H1 (cell line): ENCODE measurements around the gene ACAT2. TPM values are rescaled to one million over a fixed set of nuclear protein-coding genes. Genes with fewer than 3 reads are reported as not detected.

ENCODE experiments used
- CTCF ChIA-PET: fragments of 300-600 bp; sonication (Branson Sonifier 250); formaldehyde crosslinking; loops from one replicate; lab custom pipeline; 2021; ENCODE audit not compliant: partially characterized antibody; lab: Charles Lee
- POLR2A ChIA-PET: fragments of 300-600 bp; sonication (Branson Sonifier 250); formaldehyde crosslinking; loops from one replicate; lab custom pipeline; 2021; ENCODE audit warnings: inconsistent platforms; ENCODE audit not compliant: partially characterized antibody; lab: Charles Lee
- DNase-seq, 2 experiments: peaks; one replicate each; pipeline versions ENCODE4 v3.0.0 to v3.0.0-alpha.2; 2010 to 2022; ENCODE audit warnings: low spot score in 2 of 2, low read depth in 1 of 2, mixed read lengths in 1 of 2
- FAIRE-seq: peaks from 2 replicates; lab custom pipeline; 2011; peaks lifted over from hg19 to GRCh38; lab: Jason Lieb, UNC
- H2AFZ ChIP-seq: 2 replicates; pipeline ENCODE4 v1.8.1; 2012; ENCODE audit warnings: low read length, inconsistent platforms
- H2AK5ac ChIP-seq: 2 replicates; pipeline ENCODE4 v1.6.1; 2013; ENCODE audit warnings: low read depth, low read length
- H2BK120ac ChIP-seq: replicated peaks from 2 replicates; pipeline ENCODE3; 2013; ENCODE audit warnings: low read depth, low read length, inconsistent platforms
- H2BK12ac ChIP-seq: 2 replicates; pipeline ENCODE4 v1.6.1; 2013; ENCODE audit warnings: low read depth, low read length
- H2BK15ac ChIP-seq: 2 replicates; pipeline ENCODE4 v1.6.1; 2013; ENCODE audit warnings: low read length
- H2BK20ac ChIP-seq: 2 replicates; pipeline ENCODE4 v1.6.1; 2013; ENCODE audit warnings: low read length
- H2BK5ac ChIP-seq: 2 replicates; pipeline ENCODE4 v1.6.1; 2013; ENCODE audit warnings: low read depth, low read length
- H3K14ac ChIP-seq: 2 replicates; pipeline ENCODE4 v1.6.1; 2013; ENCODE audit warnings: inconsistent platforms; ENCODE audit not compliant: insufficient read length
- H3K18ac ChIP-seq: 2 replicates; pipeline ENCODE4 v1.6.1; 2013; ENCODE audit warnings: low read length; ENCODE audit errors: extremely low read depth
- H3K23ac ChIP-seq: 2 replicates; pipeline ENCODE4 v1.6.1; 2013; ENCODE audit warnings: inconsistent platforms; ENCODE audit not compliant: insufficient read length
- H3K23me2 ChIP-seq: 2 replicates; pipeline ENCODE4 v1.6.1; 2013; ENCODE audit warnings: low read depth, low read length
- H3K27ac ChIP-seq: 2 replicates; pipeline ENCODE4 v1.6.1; 2011; ENCODE audit warnings: low read depth, low read length, inconsistent platforms
- H3K27me3 ChIP-seq, 4 experiments: replicated peaks in 1 of 4; 1 replicate in 1 of 4; 2 replicates in 3 of 4; pipeline versions ENCODE4 v1.6.1 to v1.8.1; 2011 to 2013; ENCODE audit warnings: low read length in 3 of 4, mild to moderate bottlenecking in 3 of 4, inconsistent platforms in 2 of 4, mixed read lengths in 2 of 4, moderate library complexity in 1 of 4; ENCODE audit not compliant: control insufficient read depth in 3 of 4, insufficient read depth in 3 of 4; ENCODE audit errors: extremely low read depth in 1 of 4
- H3K36me3 ChIP-seq, 4 experiments: 2 replicates each; pipeline versions ENCODE4 v1.6.1 to v1.8.1; 2011 to 2013; ENCODE audit warnings: mild to moderate bottlenecking in 4 of 4, low read length in 3 of 4, moderate library complexity in 2 of 4, control low read depth in 1 of 4, inconsistent platforms in 1 of 4; ENCODE audit not compliant: insufficient read depth in 4 of 4, control insufficient read depth in 2 of 4
- H3K4ac ChIP-seq: replicated peaks from 2 replicates; pipeline ENCODE3; 2013; ENCODE audit warnings: low read length, low read depth, mixed read lengths, inconsistent platforms; ENCODE audit not compliant: insufficient read length
- H3K4me1 ChIP-seq, 4 experiments: replicated peaks in 1 of 4; 1 replicate in 1 of 4; 2 replicates in 3 of 4; pipeline versions ENCODE4 v1.6.1 to v1.8.1; 2011 to 2013; ENCODE audit warnings: low read length in 3 of 4, inconsistent platforms in 2 of 4, mixed read lengths in 1 of 4; ENCODE audit not compliant: insufficient read depth in 4 of 4, control insufficient read depth in 3 of 4
- H3K4me2 ChIP-seq, 2 experiments: 2 replicates each; pipeline versions ENCODE4 v1.6.1 to v1.8.1; 2011 to 2013; ENCODE audit warnings: low read depth in 2 of 2, low read length in 2 of 2, control low read depth in 1 of 2, inconsistent platforms in 1 of 2, mild to moderate bottlenecking in 1 of 2; ENCODE audit not compliant: insufficient read depth in 1 of 2
- H3K4me3 ChIP-seq, 4 experiments: fragments of 200-600, 300-600 bp in 1 of 4; sonication (generic), shearing (Covaris generic), sonication (Bioruptor Twin) in 1 of 4; 2 replicates each; pipeline versions ENCODE4 v1.5.1 to v1.8.1; 2011 to 2016; ENCODE audit warnings: low read length in 4 of 4, low read depth in 3 of 4, control low read depth in 2 of 4, inconsistent platforms in 2 of 4, mild to moderate bottlenecking in 2 of 4, mixed read lengths in 1 of 4, moderate library complexity in 1 of 4; ENCODE audit not compliant: insufficient read depth in 2 of 4; ENCODE audit errors: extremely low read depth in 1 of 4
- H3K56ac ChIP-seq: replicated peaks from 2 replicates; pipeline ENCODE3; 2013; ENCODE audit warnings: low read depth, mild to moderate bottlenecking, mixed read lengths, low read length, inconsistent platforms; ENCODE audit not compliant: insufficient read length
- H3K79me1 ChIP-seq: 2 replicates; pipeline ENCODE4 v1.6.1; 2013; ENCODE audit warnings: low read depth, low read length, control low read depth
- H3K79me2 ChIP-seq, 2 experiments: 2 replicates each; pipeline versions ENCODE4 v1.6.1 to v1.8.1; 2012 to 2013; ENCODE audit warnings: low read length in 2 of 2, mild to moderate bottlenecking in 2 of 2, inconsistent platforms in 1 of 2; ENCODE audit not compliant: insufficient read depth in 2 of 2, control insufficient read depth in 1 of 2
- H3K9ac ChIP-seq, 4 experiments: replicated peaks in 1 of 4; 1 replicate in 1 of 4; 2 replicates in 3 of 4; pipeline versions ENCODE4 v1.6.1 to v1.8.1; 2011 to 2013; ENCODE audit warnings: low read depth in 3 of 4, low read length in 3 of 4, control low read depth in 2 of 4, mild to moderate bottlenecking in 2 of 4, moderate library complexity in 2 of 4, inconsistent platforms in 1 of 4; ENCODE audit errors: extremely low read depth in 1 of 4
- H3K9me3 ChIP-seq, 2 experiments: 2 replicates each; pipeline versions ENCODE4 v1.6.1 to v1.8.1; 2012 to 2013; ENCODE audit warnings: mild to moderate bottlenecking in 2 of 2, moderate library complexity in 2 of 2, control low read depth in 1 of 2, inconsistent platforms in 1 of 2, low read depth in 1 of 2, low read length in 1 of 2, mixed read lengths in 1 of 2; ENCODE audit not compliant: insufficient read depth in 2 of 2
- H4K20me1 ChIP-seq, 2 experiments: replicated peaks in 1 of 2; 2 replicates each; pipeline versions ENCODE3 to v1.8.1; 2011 to 2013; ENCODE audit warnings: inconsistent platforms in 2 of 2, low read length in 2 of 2, mild to moderate bottlenecking in 1 of 2; ENCODE audit not compliant: insufficient read depth in 2 of 2, control insufficient read depth in 1 of 2
- H4K5ac ChIP-seq: 2 replicates; pipeline ENCODE4 v1.6.1; 2013; ENCODE audit warnings: low read length, low read depth, mixed read lengths, inconsistent platforms; ENCODE audit not compliant: insufficient read length
- H4K8ac ChIP-seq: 2 replicates; pipeline ENCODE4 v1.8.0; 2013; ENCODE audit warnings: mild to moderate bottlenecking, moderate library complexity, low read length, inconsistent platforms; ENCODE audit not compliant: insufficient read depth; ENCODE audit errors: extremely low read depth
- H4K91ac ChIP-seq: replicated peaks from 2 replicates; pipeline ENCODE3; 2013; ENCODE audit warnings: low read length, mixed read lengths, inconsistent platforms; ENCODE audit not compliant: insufficient read length
- ASH2L ChIP-seq: fragments of 200-600, 300-600 bp; sonication (generic); IDR thresholded peaks from one replicate; pipeline ENCODE4 v1.7.1; 2017; ENCODE audit warnings: low read length
- CHD1 ChIP-seq: IDR thresholded peaks from 2 replicates; pipeline ENCODE4 v1.6.1; 2012; ENCODE audit warnings: low read depth, low read length, improper control_type of control experiment
- JUN ChIP-seq: IDR thresholded peaks from 2 replicates; pipeline ENCODE4 v1.6.1; 2011; ENCODE audit warnings: low read depth, mild to moderate bottlenecking, improper control_type of control experiment, low read length
- PHF8 ChIP-seq: fragments of 200-600 bp; sonication (generic); conservative IDR thresholded peaks from 2 replicates; pipeline ENCODE4 v1.7.1; 2012; ENCODE audit warnings: low read depth, mild to moderate bottlenecking, inconsistent platforms, low read length, moderate library complexity
- POLR2A ChIP-seq, 2 experiments: IDR thresholded peaks; 1 replicate in 1 of 2; 2 replicates in 1 of 2; pipeline ENCODE4 v1.6.1; 2011; ENCODE audit warnings: low read depth in 2 of 2, low read length in 2 of 2, mild to moderate bottlenecking in 2 of 2; ENCODE audit errors: control extremely low read depth in 1 of 2
- RXRA ChIP-seq: IDR thresholded peaks from 2 replicates; pipeline ENCODE4 v1.6.1; 2011; ENCODE audit warnings: low read depth, mild to moderate bottlenecking, low read length, moderate library complexity; ENCODE audit not compliant: insufficient read depth
- SRF ChIP-seq: IDR thresholded peaks from 2 replicates; pipeline ENCODE4 v1.6.1; 2011; ENCODE audit warnings: mild to moderate bottlenecking, low read depth, low read length, moderate library complexity
- TAF7 ChIP-seq: optimal IDR thresholded peaks from 2 replicates; pipeline ENCODE3; 2011; ENCODE audit warnings: low read depth, mild to moderate bottlenecking, inconsistent platforms, low read length, moderate library complexity, borderline replicate concordance
- YY1 ChIP-seq: IDR thresholded peaks from 2 replicates; pipeline ENCODE4 v1.6.1; 2011; ENCODE audit warnings: low read depth, mild to moderate bottlenecking, low read length
- WGBS, 2 experiments: shearing (Covaris generic) in 1 of 2; methylation state at CpG; one replicate each; pipeline versions ENCODE4 v1.1.6 to v1.1.7; 2013 to 2015; ENCODE audit warnings: low lambda C conversion rate in 2 of 2, mixed read lengths in 2 of 2, inconsistent platforms in 1 of 2, low coverage in 1 of 2, missing lambda C conversion rate in 1 of 2; ENCODE audit not compliant: insufficient replicate concordance in 2 of 2, insufficient coverage in 1 of 2, insufficient read length in 1 of 2; ENCODE audit errors: extremely low coverage in 1 of 2, missing lambda C conversion rate in 1 of 2; 5-methylcytosine and 5-hydroxymethylcytosine counted together
- polyA plus RNA-seq, 7 experiments: library from polyadenylated mRNA; depleted of rRNA in 3 of 7; stranded (reverse) in 5 of 7; unstranded in 2 of 7; fragments of >200 nt in 5 of 7; fragments of 200-250 nt in 2 of 7; gene quantifications; 1 replicate in 5 of 7; 2 replicates in 1 of 7; 4 replicates in 1 of 7; pipeline versions ENCODE4 v1.2.1 to v1.2.3, GENCODE V29; 2011 to 2013; ENCODE audit warnings: missing spikeins in 2 of 7, mixed read lengths in 2 of 7
- total RNA-seq: library from RNA; stranded (reverse); fragmentation: NEBNext Ultra II Directional; extraction: Animal tissue kit (Norgen Biotek cat#: 25700); gene quantifications from 2 replicates; pipeline ENCODE4 v1.2.1, GENCODE V29; 2021

Gene ACAT2
- total and polyA plus RNA-seq, 2 of the 8 experiments (the other 6 are each of a cell fraction or from before 2014, with no cell fraction given): 61.6 to 166 TPM

DNA sequence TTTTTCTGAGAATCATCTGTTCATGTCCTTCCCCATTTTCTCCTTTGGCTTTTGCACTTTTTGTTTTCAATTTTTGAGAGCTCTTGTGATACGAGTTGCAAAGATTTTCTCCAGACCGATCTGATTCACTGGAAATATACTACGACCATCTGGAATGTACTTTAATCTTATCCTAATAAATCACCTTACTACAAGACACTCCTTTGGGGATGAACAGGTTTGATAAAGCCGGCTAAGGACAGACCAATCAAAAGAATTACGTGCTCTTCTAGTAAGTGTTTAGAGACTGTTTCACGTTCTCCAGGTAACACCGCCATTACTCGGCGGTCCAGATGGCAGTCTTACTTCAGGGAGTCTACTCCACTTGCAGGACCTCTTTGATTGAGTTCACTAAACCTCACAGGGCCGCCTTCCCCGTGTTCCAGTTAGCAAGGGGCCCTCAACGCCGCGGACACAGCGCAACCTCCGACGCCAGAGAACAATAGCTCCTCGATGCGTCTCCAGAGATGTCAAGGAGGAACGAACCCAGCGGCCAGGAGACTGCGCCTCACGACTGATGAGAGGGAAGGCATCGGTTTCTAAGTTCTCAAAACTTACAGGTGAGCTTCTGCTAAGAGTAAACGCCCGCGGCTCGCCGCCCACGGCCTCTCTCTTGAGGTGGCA is 35.5 kb upstream of the ACAT2 start:
- H3K23me2 ChIP-seq: no peaks in the 10 kb centered on the region
- H3K4me2 ChIP-seq: peak overlapping the region; percentile 42 to 74
- no peak overlapping the region for H2BK12ac ChIP-seq
- no peak for FAIRE-seq
- no peak overlapping the region for H3K23ac ChIP-seq
- H2AFZ ChIP-seq: no peak overlapping the region
- WGBS, 2 experiments: 3% methylated on average over 30 of the region's 30 CpGs; no CpG with 5 or more reads in 1 of the 2 experiments
- H3K4ac ChIP-seq: peak overlapping the region; percentile 71
- H2BK120ac ChIP-seq: no peak overlapping the region
- peak overlapping the region; percentile 100 for H3K27ac ChIP-seq
- no peaks in the 10 kb centered on the region for H3K27me3 ChIP-seq
- H4K8ac ChIP-seq: peak overlapping the region; percentile 100; the same call in 1 of the 2 replicates
- H4K91ac ChIP-seq: peak overlapping the region; percentile 1
- peaks cover 12 to 15% of the 10 kb centered on the region in 2 experiments for H4K20me1 ChIP-seq
- H2BK15ac ChIP-seq: no peak overlapping the region
- peak overlapping the region; percentile 78 to 98 (median 82) for H3K4me3 ChIP-seq
- peak; percentile 76 for TF ChIP-seq ASH2L
- TF ChIP-seq PHF8: peak; percentile 48
- peak; percentile 31 for TF ChIP-seq TAF7
- peak; percentile 70; the same call in 1 of the 2 replicates for TF ChIP-seq YY1
- no peak for TF ChIP-seq JUN
- TF ChIP-seq SRF: no peak
- peak; percentile 40; the same call in 1 of the 2 replicates for TF ChIP-seq CHD1
- TF ChIP-seq RXRA: no peak
- peak in 1 of 2 experiments; percentile 87; a peak in 1 of 3 replicates for TF ChIP-seq POLR2A (IDR thresholded peaks at IDR 0.05; ENCODE audit: control extremely low read depth in 1 of 2, low read depth in 2 of 2, low read length in 2 of 2)
- H3K14ac ChIP-seq: no peak overlapping the region
- H3K79me2 ChIP-seq: peaks cover 32 to 87% of the 10 kb centered on the region in 2 experiments
- H3K9ac ChIP-seq: peak overlapping the region; percentile 90 to 99 (median 98)
- no peak overlapping the region for H2BK20ac ChIP-seq
- DNase-seq: no peak
- H3K79me1 ChIP-seq: no peaks in the 10 kb centered on the region; the same call in 1 of the 2 replicates
- ChIA-PET CTCF (interaction anchor here (1.4 kb wide), 1 partner anchor 35 kb away, joined by 3 read pairs; the partner anchor contains the start of gene ACAT2), POLR2A (interaction anchor here (0.6 to 6.7 kb wide), 26 partner anchors 9 to 668 kb away, joined by 3 to 86 read pairs (median 4); partner anchors contain the start of genes ACAT2, MRPL18, SOD2 and TCP1)
- peak overlapping the region; percentile 87 for H3K56ac ChIP-seq
- peak overlapping the region; percentile 86 for H3K18ac ChIP-seq
- H2AK5ac ChIP-seq: no peak overlapping the region
- H3K4me1 ChIP-seq: peaks cover 0 to 5% (median 2%) of the 10 kb centered on the region in 4 experiments; a peak in 3 of 7 replicates
- H4K5ac ChIP-seq: peak overlapping the region; percentile 88
- no peaks in the 10 kb centered on the region for H3K9me3 ChIP-seq
- H3K36me3 ChIP-seq: peaks cover 0 to 11% (median 0%) of the 10 kb centered on the region in 4 experiments; a peak in 2 of 8 replicates
- peak overlapping the region; percentile 99 for H2BK5ac ChIP-seq
